GF-D8 (cell line): ENCODE measurements around the gene NCOA6.
A peak's percentile ranks its signal among the peaks of the same experiment; 100 is the strongest.
"Not testable (repeated sequence)": the region's sequence is repeated elsewhere in the genome, so short reads cannot be mapped to it uniquely, and the experiment has no call there.

Experiments
- DNase-seq: peaks from one replicate; lab custom pipeline; 2025; lab: John Stamatoyannopoulos, UW

Gene NCOA6

GRCh38 chr20:34719242-34720017 is 106.0 kb downstream of the NCOA6 start:
- DNase-seq: not testable (repeated sequence)

GRCh38 chr20:34717230-34718095 is 108.0 kb downstream of the NCOA6 start:
- no peak for DNase-seq

- DNase-seq: no peak
These were observed 108.6 kb downstream of the NCOA6 start for GRCh38 chr20:34716921-34717229.

- DNase-seq: no peak
These were observed 110.1 kb downstream of the NCOA6 start for GRCh38 chr20:34715384-34715783.

- not testable (repeated sequence) for DNase-seq
These were observed 111.4 kb downstream of the NCOA6 start for GRCh38 chr20:34713944-34714515.

- no peak for DNase-seq
These were observed 112.1 kb downstream of the NCOA6 start for GRCh38 chr20:34713194-34713943.

- no peak for DNase-seq
These were observed 112.8 kb downstream of the NCOA6 start for GRCh38 chr20:34712525-34713192.

GRCh38 chr20:34711813-34712430 is 113.5 kb downstream of the NCOA6 start:
- DNase-seq: no peak

GRCh38 chr20:34710861-34711574 is 114.4 kb downstream of the NCOA6 start:
- DNase-seq: no peak

- no peak for DNase-seq
These were observed 114.9 kb downstream of the NCOA6 start for GRCh38 chr20:34710568-34710839.

- peak; percentile 60 for DNase-seq
These were observed 115.5 kb downstream of the NCOA6 start for GRCh38 chr20:34709831-34710567.

- DNase-seq: peak; percentile 45
These were observed 116.2 kb downstream of the NCOA6 start for GRCh38 chr20:34709044-34709830.

- DNase-seq: no peak
These were observed 116.8 kb downstream of the NCOA6 start for GRCh38 chr20:34708621-34709043.

GRCh38 chr20:34706912-34707784 is 118.3 kb downstream of the NCOA6 start:
- DNase-seq: no peak

- DNase-seq: no peak
These were observed 119.1 kb downstream of the NCOA6 start for GRCh38 chr20:34706302-34706875.

- DNase-seq: peak; percentile 5
These were observed 119.8 kb downstream of the NCOA6 start for GRCh38 chr20:34705397-34706301.

- DNase-seq: no peak
These were observed 120.4 kb downstream of the NCOA6 start for GRCh38 chr20:34705008-34705396.
